Measurements from ENCODE around the gene CDCA3. TPM values are rescaled to one million over a fixed set of nuclear protein-coding genes. Genes with fewer than 3 reads are reported as not detected.
"Not testable (repeated sequence)": the region's sequence is repeated elsewhere in the genome, so short reads cannot be mapped to it uniquely, and the experiment has no call there.

Gene CDCA3
- total RNA-seq = 0.10 TPM

- H3K4me1 ChIP-seq (ENCODE audit: insufficient read depth, low read length) = peaks cover 39% of the 10 kb centered on the region
- no peaks in the 10 kb centered on the region for H3K9me3 ChIP-seq (ENCODE audit: low read depth, low read length)
- H3K27me3 ChIP-seq (ENCODE audit: insufficient read depth, low read length) = no peaks in the 10 kb centered on the region
- peak within 1 kb of the TSS; percentile 74 for H3K4me3 ChIP-seq (ENCODE audit: low read length)
Observed at GRCh38 chr12:6851153-6851920, at the start of gene CDCA3. Gene CDCA3, minus strand, starts transcription at chr12:6851286. Its CDS starts 334 bp downstream, at chr12:6850952.

- H3K4me3 ChIP-seq (ENCODE audit: low read length) = no peak overlapping the region
- no peaks in the 10 kb centered on the region for H3K27me3 ChIP-seq (ENCODE audit: insufficient read depth, low read length)
- no peaks in the 10 kb centered on the region for H3K9me3 ChIP-seq (ENCODE audit: low read depth, low read length)
- peaks cover 16% of the 10 kb centered on the region for H3K4me1 ChIP-seq (ENCODE audit: insufficient read depth, low read length)
Observed at GRCh38 chr12:6899837-6900519, 48.9 kb upstream of the CDCA3 start.

GRCh38 chr12:6899427-6899826 lies 48.3 kb upstream of the CDCA3 start:
- Histone ChIP-seq H3K27me3 (ENCODE audit: insufficient read depth, low read length) (no peaks in the 10 kb centered on the region), H3K9me3 (ENCODE audit: low read depth, low read length) (no peaks in the 10 kb centered on the region), H3K4me3 (ENCODE audit: low read length) (no peak overlapping the region), H3K4me1 (ENCODE audit: insufficient read depth, low read length) (peaks cover 15% of the 10 kb centered on the region)

GRCh38 chr12:6896846-6897435 lies 45.9 kb upstream of the CDCA3 start:
- H3K9me3 ChIP-seq (ENCODE audit: low read depth, low read length) = no peaks in the 10 kb centered on the region
- H3K27me3 ChIP-seq (ENCODE audit: insufficient read depth, low read length) = no peaks in the 10 kb centered on the region
- H3K4me1 ChIP-seq (ENCODE audit: insufficient read depth, low read length) = peaks cover 21% of the 10 kb centered on the region
- no peak overlapping the region for H3K4me3 ChIP-seq (ENCODE audit: low read length)

- peaks cover 27% of the 10 kb centered on the region for H3K4me1 ChIP-seq (ENCODE audit: insufficient read depth, low read length)
- H3K9me3 ChIP-seq (ENCODE audit: low read depth, low read length) = no peaks in the 10 kb centered on the region
- no peaks in the 10 kb centered on the region for H3K27me3 ChIP-seq (ENCODE audit: insufficient read depth, low read length)
- H3K4me3 ChIP-seq (ENCODE audit: low read length) = no peak overlapping the region
Observed at GRCh38 chr12:6894321-6894720, 43.2 kb upstream of the CDCA3 start.

- not testable (repeated sequence) for H3K9me3 ChIP-seq (ENCODE audit: low read depth, low read length); H3K27me3 ChIP-seq (ENCODE audit: insufficient read depth, low read length); H3K4me3 ChIP-seq (ENCODE audit: low read length)
- H3K4me1 ChIP-seq (ENCODE audit: insufficient read depth, low read length) = peaks cover 34% of the 10 kb centered on the region
Observed at GRCh38 chr12:6892683-6893082, 41.6 kb upstream of the CDCA3 start.

GRCh38 chr12:6891646-6892001 lies 40.5 kb upstream of the CDCA3 start:
- H3K4me1 ChIP-seq (ENCODE audit: insufficient read depth, low read length) = peaks cover 39% of the 10 kb centered on the region
- H3K4me3 ChIP-seq (ENCODE audit: low read length) = peak overlapping the region; percentile 37
- H3K27me3 ChIP-seq (ENCODE audit: insufficient read depth, low read length) = no peaks in the 10 kb centered on the region
- H3K9me3 ChIP-seq (ENCODE audit: low read depth, low read length) = no peaks in the 10 kb centered on the region

- no peaks in the 10 kb centered on the region for H3K27me3 ChIP-seq (ENCODE audit: insufficient read depth, low read length)
- peak overlapping the region; percentile 37 for H3K4me3 ChIP-seq (ENCODE audit: low read length)
- H3K4me1 ChIP-seq (ENCODE audit: insufficient read depth, low read length) = peaks cover 39% of the 10 kb centered on the region
- no peaks in the 10 kb centered on the region for H3K9me3 ChIP-seq (ENCODE audit: low read depth, low read length)
Observed at GRCh38 chr12:6890789-6891645, 39.9 kb upstream of the CDCA3 start.

GRCh38 chr12:6889775-6890573 lies 38.9 kb upstream of the CDCA3 start:
- not testable (repeated sequence) for H3K27me3 ChIP-seq (ENCODE audit: insufficient read depth, low read length); H3K4me3 ChIP-seq (ENCODE audit: low read length); H3K9me3 ChIP-seq (ENCODE audit: low read depth, low read length)
- H3K4me1 ChIP-seq (ENCODE audit: insufficient read depth, low read length) = peaks cover 39% of the 10 kb centered on the region

GRCh38 chr12:6888794-6889193 lies 37.7 kb upstream of the CDCA3 start:
- H3K27me3 ChIP-seq (ENCODE audit: insufficient read depth, low read length); H3K9me3 ChIP-seq (ENCODE audit: low read depth, low read length); H3K4me3 ChIP-seq (ENCODE audit: low read length): not testable (repeated sequence)
- H3K4me1 ChIP-seq (ENCODE audit: insufficient read depth, low read length) = peaks cover 31% of the 10 kb centered on the region

GRCh38 chr12:6888360-6888759 lies 37.3 kb upstream of the CDCA3 start:
- H3K27me3 ChIP-seq (ENCODE audit: insufficient read depth, low read length) = no peaks in the 10 kb centered on the region
- no peak overlapping the region for H3K4me3 ChIP-seq (ENCODE audit: low read length)
- H3K4me1 ChIP-seq (ENCODE audit: insufficient read depth, low read length) = peaks cover 28% of the 10 kb centered on the region
- H3K9me3 ChIP-seq (ENCODE audit: low read depth, low read length) = no peaks in the 10 kb centered on the region

GRCh38 chr12:6887460-6887859 lies 36.4 kb upstream of the CDCA3 start:
- Histone ChIP-seq H3K4me1 (ENCODE audit: insufficient read depth, low read length) (peaks cover 28% of the 10 kb centered on the region), H3K4me3 (ENCODE audit: low read length) (no peak overlapping the region), H3K27me3 (ENCODE audit: insufficient read depth, low read length) (no peaks in the 10 kb centered on the region), H3K9me3 (ENCODE audit: low read depth, low read length) (no peaks in the 10 kb centered on the region)

- H3K27me3 ChIP-seq (ENCODE audit: insufficient read depth, low read length); H3K9me3 ChIP-seq (ENCODE audit: low read depth, low read length); H3K4me3 ChIP-seq (ENCODE audit: low read length): not testable (repeated sequence)
- H3K4me1 ChIP-seq (ENCODE audit: insufficient read depth, low read length) = peaks cover 21% of the 10 kb centered on the region
Observed at GRCh38 chr12:6886206-6886999, 35.3 kb upstream of the CDCA3 start.

GRCh38 chr12:6884539-6884938 lies 33.5 kb upstream of the CDCA3 start:
- Histone ChIP-seq H3K4me3 (ENCODE audit: low read length) (no peak overlapping the region), H3K27me3 (ENCODE audit: insufficient read depth, low read length) (no peaks in the 10 kb centered on the region), H3K4me1 (ENCODE audit: insufficient read depth, low read length) (peaks cover 18% of the 10 kb centered on the region), H3K9me3 (ENCODE audit: low read depth, low read length) (no peaks in the 10 kb centered on the region)
